Measurements from ENCODE around the gene MCF2L.

The MCF2L gene

GRCh38 chr13:113059891-113060290 lies 90.9 kb downstream of the MCF2L start:
- ATAC-seq, result no peak
- no peak for TF ChIP-seq OSR1 (CRISPR knock-in tag; IDR thresholded peaks at IDR 0.05)
- TF ChIP-seq TCF4 (CRISPR knock-in tag; IDR thresholded peaks at IDR 0.05; ENCODE audit: borderline replicate concordance), result no peak
- TF ChIP-seq ARNTL (CRISPR knock-in tag; IDR thresholded peaks at IDR 0.05; ENCODE audit: borderline replicate concordance, low read depth), result no peak
- TF ChIP-seq CSRNP3 (CRISPR knock-in tag; IDR thresholded peaks at IDR 0.05), result no peak
- no peak for TF ChIP-seq ISL1 (CRISPR knock-in tag; IDR thresholded peaks at IDR 0.05)
- no peak for TF ChIP-seq RARB (CRISPR knock-in tag; IDR thresholded peaks at IDR 0.05)
- TF ChIP-seq PATZ1 (CRISPR knock-in tag; IDR thresholded peaks at IDR 0.05; ENCODE audit: borderline replicate concordance), result no peak
- TF ChIP-seq GLIS3 (CRISPR knock-in tag; IDR thresholded peaks at IDR 0.05), result no peak
- no peak for TF ChIP-seq CREB5 (CRISPR knock-in tag; IDR thresholded peaks at IDR 0.05; ENCODE audit: low read depth)
- TF ChIP-seq ZNF8 (CRISPR knock-in tag; IDR thresholded peaks at IDR 0.05), result no peak
- no peak for TF ChIP-seq TSHZ2 (CRISPR knock-in tag; IDR thresholded peaks at IDR 0.05)
- TF ChIP-seq CSDC2 (CRISPR knock-in tag; IDR thresholded peaks at IDR 0.05), result no peak
- TF ChIP-seq PPARA (CRISPR knock-in tag; IDR thresholded peaks at IDR 0.05; ENCODE audit: borderline replicate concordance), result no peak
- TF ChIP-seq BACH2 (CRISPR knock-in tag; IDR thresholded peaks at IDR 0.05; ENCODE audit: borderline replicate concordance), result no peak
- no peak for TF ChIP-seq ZFP30 (CRISPR knock-in tag; IDR thresholded peaks at IDR 0.05)
- TF ChIP-seq TOX (CRISPR knock-in tag; IDR thresholded peaks at IDR 0.05; ENCODE audit: borderline replicate concordance), result no peak

GRCh38 chr13:113060557-113061270 lies 91.7 kb downstream of the MCF2L start:
- ATAC-seq, result no peak
- TF ChIP-seq OSR1 (CRISPR knock-in tag; IDR thresholded peaks at IDR 0.05) (no peak), ZFP30 (CRISPR knock-in tag; IDR thresholded peaks at IDR 0.05) (no peak), PATZ1 (CRISPR knock-in tag; IDR thresholded peaks at IDR 0.05; ENCODE audit: borderline replicate concordance) (no peak), POU6F1 (CRISPR knock-in tag; IDR thresholded peaks at IDR 0.05; ENCODE audit: borderline replicate concordance, low read depth) (no peak), TSHZ2 (CRISPR knock-in tag; IDR thresholded peaks at IDR 0.05) (no peak), ZNF565 (CRISPR knock-in tag; conservative IDR thresholded peaks at IDR 0.05; ENCODE audit: low read depth) (no peak), TCF4 (CRISPR knock-in tag; IDR thresholded peaks at IDR 0.05; ENCODE audit: borderline replicate concordance) (no peak), CREB5 (CRISPR knock-in tag; IDR thresholded peaks at IDR 0.05; ENCODE audit: low read depth) (no peak), ESRRG (CRISPR knock-in tag; IDR thresholded peaks at IDR 0.05) (no peak), TOX (CRISPR knock-in tag; IDR thresholded peaks at IDR 0.05; ENCODE audit: borderline replicate concordance) (no peak), RARB (CRISPR knock-in tag; IDR thresholded peaks at IDR 0.05) (no peak), CSRNP3 (CRISPR knock-in tag; IDR thresholded peaks at IDR 0.05) (no peak), ZNF70 (CRISPR knock-in tag; IDR thresholded peaks at IDR 0.05) (no peak), GLIS3 (CRISPR knock-in tag; IDR thresholded peaks at IDR 0.05) (no peak), BACH2 (CRISPR knock-in tag; IDR thresholded peaks at IDR 0.05; ENCODE audit: borderline replicate concordance) (no peak)
